ENCODE results near the gene RPL39. TPM values are rescaled to one million over a fixed set of nuclear protein-coding genes. Genes with fewer than 3 reads are reported as not detected.
"Not testable (repeated sequence)": the region's sequence is repeated elsewhere in the genome, so short reads cannot be mapped to it uniquely, and the experiment has no call there.

Gene RPL39
- total RNA-seq, 4 donors from 2014 or later: 1,415 to 8,821 (median 6,699) TPM

DNA sequence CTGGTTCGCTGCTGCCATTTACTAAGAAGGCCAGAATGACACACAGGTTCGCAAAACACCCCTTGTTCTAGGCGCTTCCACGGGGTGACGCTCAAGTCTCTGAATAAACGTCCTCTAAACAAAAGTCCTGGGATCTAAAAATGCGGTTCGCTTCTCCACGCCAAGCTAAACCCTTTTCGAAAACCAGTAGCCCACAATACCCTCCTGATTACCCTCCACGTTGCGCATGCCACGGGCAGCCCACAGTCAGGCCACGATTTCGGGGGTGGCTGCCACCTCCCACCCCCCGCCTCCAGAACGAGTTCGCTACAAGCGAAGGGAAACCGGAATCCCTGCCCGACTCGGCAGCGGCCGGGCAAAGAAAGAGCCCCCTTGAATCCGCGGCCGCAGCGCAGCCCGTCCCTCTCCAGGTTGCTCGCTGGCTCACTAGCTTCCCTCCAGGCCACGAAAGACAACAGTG, 423 bp downstream of the RPL39 start:
- Histone ChIP-seq H3K9me3 (no peaks in the 10 kb centered on the region), H3K27ac (peak overlapping the region; percentile 91 to 96 (median 92)), H3K36me3 (peaks cover 0 to 35% (median 8%) of the 10 kb centered on the region in 3 donors), H3K4me3 (peak overlapping the region; percentile 68 to 82 (median 73)), H3K4me1 (peaks cover 0 to 47% (median 18%) of the 10 kb centered on the region in 3 donors), H3K27me3 (no peaks in the 10 kb centered on the region)
- DNase-seq: no peak
- 0 to 32% methylated on average over 1 to 28 of the region's 31 CpGs for WGBS, 2 donors
- TF ChIP-seq POLR2A (IDR thresholded peaks at IDR 0.05): no peak
- TF ChIP-seq, protein P1, sequence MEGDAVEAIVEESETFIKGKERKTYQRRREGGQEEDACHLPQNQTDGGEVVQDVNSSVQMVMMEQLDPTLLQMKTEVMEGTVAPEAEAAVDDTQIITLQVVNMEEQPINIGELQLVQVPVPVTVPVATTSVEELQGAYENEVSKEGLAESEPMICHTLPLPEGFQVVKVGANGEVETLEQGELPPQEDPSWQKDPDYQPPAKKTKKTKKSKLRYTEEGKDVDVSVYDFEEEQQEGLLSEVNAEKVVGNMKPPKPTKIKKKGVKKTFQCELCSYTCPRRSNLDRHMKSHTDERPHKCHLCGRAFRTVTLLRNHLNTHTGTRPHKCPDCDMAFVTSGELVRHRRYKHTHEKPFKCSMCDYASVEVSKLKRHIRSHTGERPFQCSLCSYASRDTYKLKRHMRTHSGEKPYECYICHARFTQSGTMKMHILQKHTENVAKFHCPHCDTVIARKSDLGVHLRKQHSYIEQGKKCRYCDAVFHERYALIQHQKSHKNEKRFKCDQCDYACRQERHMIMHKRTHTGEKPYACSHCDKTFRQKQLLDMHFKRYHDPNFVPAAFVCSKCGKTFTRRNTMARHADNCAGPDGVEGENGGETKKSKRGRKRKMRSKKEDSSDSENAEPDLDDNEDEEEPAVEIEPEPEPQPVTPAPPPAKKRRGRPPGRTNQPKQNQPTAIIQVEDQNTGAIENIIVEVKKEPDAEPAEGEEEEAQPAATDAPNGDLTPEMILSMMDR (IDR thresholded peaks at IDR 0.05): peak in 1 of 6 experiments; percentile 6
- intact Hi-C loops (cut with DNase I): no loop called here

DNA sequence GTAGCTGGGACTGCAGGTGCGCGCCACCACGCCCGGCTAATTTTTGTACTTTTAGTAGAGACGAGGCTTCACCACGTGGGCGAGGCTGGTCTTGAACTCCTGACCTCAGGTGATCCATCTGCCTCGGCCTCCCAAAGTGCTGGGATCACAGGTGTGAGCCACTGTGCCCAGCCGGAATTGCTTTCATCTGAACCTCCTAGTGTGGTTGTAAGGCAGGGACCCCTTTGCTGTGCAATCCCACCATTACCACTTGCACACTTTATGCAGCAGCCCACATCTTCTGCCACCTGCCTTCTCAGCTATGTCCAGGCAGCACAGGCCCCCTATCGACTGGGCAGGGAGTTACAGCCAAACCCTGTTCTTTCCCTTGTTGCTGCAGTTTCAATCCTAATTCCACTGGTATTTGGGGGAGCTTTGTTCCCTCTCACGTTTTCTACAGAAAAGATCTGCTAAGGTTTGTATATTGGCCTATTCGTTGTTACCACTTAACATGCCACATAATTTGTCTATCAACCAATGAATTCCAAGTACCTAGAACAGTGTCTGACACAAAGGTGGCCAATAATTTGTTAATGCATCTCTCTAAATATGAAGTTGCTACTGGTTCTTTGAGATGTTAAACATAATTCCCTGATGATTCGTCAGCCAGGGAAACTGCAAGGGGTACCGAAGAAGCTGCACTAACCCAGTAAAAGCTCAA, 6.5 kb downstream of the RPL39 start:
- TF ChIP-seq, protein P1 (IDR thresholded peaks at IDR 0.05): peak in 4 of 6 experiments; percentile 13 to 39 (median 25)
- no peak for TF ChIP-seq POLR2A (IDR thresholded peaks at IDR 0.05)
- WGBS, 2 donors: 53 to 68% methylated on average over 9 to 10 of the region's 14 CpGs

DNA sequence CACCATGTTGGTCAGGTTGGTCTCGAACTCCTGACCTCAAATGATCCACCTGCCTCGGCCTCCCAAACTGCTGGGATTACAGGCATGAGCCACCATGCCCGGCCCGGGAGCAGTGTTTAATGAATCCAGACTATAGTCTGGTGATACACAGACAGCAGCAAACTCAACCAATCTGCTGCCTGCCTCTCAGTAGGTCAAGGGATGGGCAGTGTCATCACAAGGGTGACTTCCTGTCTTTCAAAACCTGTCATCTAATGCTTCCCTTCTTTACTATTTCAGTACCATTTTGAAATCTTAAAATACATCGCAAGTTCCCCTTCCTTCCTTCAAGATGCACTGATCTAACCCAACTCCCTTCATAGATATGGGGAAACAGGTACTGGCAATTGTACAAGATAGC, 8.4 kb downstream of the RPL39 start:
- Histone ChIP-seq H3K4me3 (no peak overlapping the region), H3K4me1 (peaks cover 0 to 15% (median 0%) of the 10 kb centered on the region in 3 donors), H3K27ac (no peak overlapping the region), H3K36me3 (peaks cover 0 to 71% (median 8%) of the 10 kb centered on the region in 3 donors), H3K9me3 (no peaks in the 10 kb centered on the region), H3K27me3 (no peaks in the 10 kb centered on the region)
- intact Hi-C loops (cut with DNase I): no loop called here
- WGBS, 2 donors: 80 to 90% methylated on average over 1 to 5 of the region's 5 CpGs
- no peak for DNase-seq
- TF ChIP-seq, protein P1 (IDR thresholded peaks at IDR 0.05): no peak
- TF ChIP-seq POLR2A (IDR thresholded peaks at IDR 0.05): no peak

More for the DNA sequence above, 6.5 kb downstream of the RPL39 start:
- Histone ChIP-seq H3K9me3 (no peaks in the 10 kb centered on the region), H3K4me1 (peaks cover 0 to 33% (median 11%) of the 10 kb centered on the region in 3 donors), H3K27me3 (no peaks in the 10 kb centered on the region), H3K36me3 (peaks cover 0 to 86% (median 16%) of the 10 kb centered on the region in 3 donors), H3K4me3 (no peak overlapping the region), H3K27ac (no peak overlapping the region)
- no peak for DNase-seq
- intact Hi-C loops (cut with DNase I): no loop called here

DNA sequence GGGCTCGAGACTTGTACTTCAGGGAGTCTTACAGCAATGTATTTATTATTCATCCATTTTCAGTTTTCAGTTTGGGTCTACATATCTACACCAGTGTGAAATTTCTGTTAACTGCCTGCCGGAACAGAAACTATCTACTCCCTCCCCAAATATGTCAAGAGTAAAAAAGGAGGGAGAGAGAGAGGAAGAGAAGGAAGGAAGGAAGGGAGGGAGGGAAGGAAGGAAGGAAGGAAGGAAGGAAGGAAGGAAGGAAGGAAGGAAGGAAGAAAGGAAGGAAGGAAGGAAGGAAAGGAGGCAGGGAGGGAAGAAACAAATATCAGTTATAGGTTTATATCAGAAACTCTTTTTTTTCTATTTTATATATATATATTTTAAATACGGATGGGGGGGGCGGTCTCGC, 12.6 kb downstream of the RPL39 start:
- no peak for TF ChIP-seq POLR2A (IDR thresholded peaks at IDR 0.05)
- TF ChIP-seq, protein P1 (IDR thresholded peaks at IDR 0.05): no peak
- Histone ChIP-seq H3K9me3 (no peaks in the 10 kb centered on the region), H3K4me1 (no peaks in the 10 kb centered on the region), H3K36me3 (peaks cover 0 to 33% (median 0%) of the 10 kb centered on the region in 3 donors), H3K4me3 (no peak overlapping the region), H3K27me3 (no peaks in the 10 kb centered on the region), H3K27ac (no peak overlapping the region)
- intact Hi-C loops (cut with DNase I): no loop called here
- WGBS, 2 donors: 74 to 80% methylated on average over 5 of the region's 5 CpGs
- DNase-seq: no peak

DNA sequence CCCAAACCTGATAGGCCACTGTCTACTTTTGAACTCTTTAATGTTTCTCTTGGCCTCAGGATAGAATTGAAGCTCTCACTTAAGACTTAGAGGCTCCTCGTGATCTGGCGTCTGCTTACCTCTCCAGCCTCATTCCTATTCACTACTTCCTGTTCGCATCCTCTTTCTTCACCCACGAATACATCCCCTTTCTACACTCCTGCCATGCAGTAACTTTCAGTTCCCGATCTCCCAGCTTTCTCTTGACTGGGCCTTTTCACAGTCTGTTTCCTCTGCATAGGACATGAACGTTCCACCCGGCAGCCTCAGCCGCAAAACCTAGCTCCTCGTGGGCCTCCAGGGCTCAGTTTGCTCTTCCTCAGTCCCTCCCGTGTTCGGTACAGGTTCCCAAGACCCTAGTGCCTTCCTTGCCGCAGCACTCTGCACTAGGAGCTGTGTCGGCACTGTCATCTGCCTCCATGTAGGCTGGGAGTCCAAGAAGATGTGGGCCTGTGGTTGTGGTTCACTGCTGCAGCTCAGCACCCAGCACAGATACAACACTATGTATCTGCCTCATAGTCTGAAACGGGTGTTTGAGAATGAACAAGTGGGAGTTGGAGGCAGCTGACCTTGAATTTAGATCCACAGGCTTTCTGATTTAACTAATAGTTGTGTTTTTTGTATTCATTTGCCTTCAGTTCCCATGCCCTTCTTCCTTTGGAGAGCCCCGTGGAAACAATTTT, 15.8 kb downstream of the RPL39 start:
- Histone ChIP-seq H3K27ac (peak overlapping the region in 1 of 4 donors; percentile 58), H3K4me1 (no peaks in the 10 kb centered on the region), H3K27me3 (no peaks in the 10 kb centered on the region), H3K4me3 (no peak overlapping the region), H3K36me3 (peaks cover 0 to 1% (median 0%) of the 10 kb centered on the region in 3 donors), H3K9me3 (no peaks in the 10 kb centered on the region)
- DNase-seq: no peak
- intact Hi-C loops (cut with DNase I): no loop called here
- no peak for TF ChIP-seq POLR2A (IDR thresholded peaks at IDR 0.05)
- TF ChIP-seq, protein P1 (IDR thresholded peaks at IDR 0.05): no peak
- WGBS, 2 donors: 71 to 78% methylated on average over 10 to 14 of the region's 15 CpGs

DNA sequence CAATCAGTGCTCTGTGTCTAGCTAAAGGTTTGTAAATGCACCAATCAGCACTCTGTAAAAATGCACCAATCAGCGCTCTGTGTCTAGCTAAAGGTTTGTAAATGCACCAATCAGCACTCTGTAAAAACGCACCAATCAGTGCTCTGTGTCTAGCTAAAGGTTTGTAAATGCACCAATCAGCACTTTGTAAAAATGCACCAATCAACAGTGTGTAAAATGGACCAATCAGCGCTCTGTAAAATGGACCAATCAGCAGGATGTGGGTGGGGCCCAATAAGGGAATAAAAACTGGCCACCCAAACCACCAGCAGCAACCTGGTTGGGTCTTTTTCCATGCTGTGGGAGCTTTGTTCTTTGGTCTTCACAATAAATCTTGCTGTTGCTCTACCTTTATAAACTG, 22.0 kb downstream of the RPL39 start:
- H3K9me3 ChIP-seq; intact Hi-C loops (cut with DNase I); H3K36me3 ChIP-seq; H3K27ac ChIP-seq; DNase-seq; H3K4me1 ChIP-seq; H3K27me3 ChIP-seq; H3K4me3 ChIP-seq: not testable (repeated sequence)
- 85 to 100% methylated on average over 3 of the region's 3 CpGs for WGBS, 2 donors

DNA sequence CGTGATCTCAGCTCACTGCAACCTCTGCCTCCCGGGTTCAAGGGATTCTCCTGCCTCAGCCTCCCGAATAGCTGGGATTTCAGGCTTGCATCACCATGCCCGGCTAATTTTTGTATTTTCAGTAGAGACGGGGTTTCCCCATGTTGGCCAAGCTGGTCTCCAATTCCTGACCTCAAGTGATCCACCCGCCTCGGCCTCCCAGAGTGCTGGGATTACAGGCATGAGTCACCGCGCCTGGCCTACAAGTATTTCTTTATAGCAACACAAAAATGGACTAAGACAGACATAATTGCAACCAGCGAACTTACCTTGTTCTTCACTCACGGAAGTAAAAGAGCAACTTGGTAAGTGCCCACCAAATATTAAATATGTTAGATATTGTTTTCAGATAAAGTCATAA, 23.0 kb downstream of the RPL39 start:
- H3K4me3 ChIP-seq; H3K36me3 ChIP-seq; H3K9me3 ChIP-seq; H3K27me3 ChIP-seq; H3K27ac ChIP-seq; intact Hi-C loops (cut with DNase I); H3K4me1 ChIP-seq; DNase-seq: not testable (repeated sequence)
- 78 to 92% methylated on average over 6 to 11 of the region's 11 CpGs for whole genome bisulfite sequencing, 2 donors
